ENCODE results near the gene ZDHHC4. TPM values are rescaled to one million over a fixed set of nuclear protein-coding genes. Genes with fewer than 3 reads are reported as not detected.

ZDHHC4 gene
- total RNA-seq, 1 experiment from 2014 or later: 28.9 TPM

DNA sequence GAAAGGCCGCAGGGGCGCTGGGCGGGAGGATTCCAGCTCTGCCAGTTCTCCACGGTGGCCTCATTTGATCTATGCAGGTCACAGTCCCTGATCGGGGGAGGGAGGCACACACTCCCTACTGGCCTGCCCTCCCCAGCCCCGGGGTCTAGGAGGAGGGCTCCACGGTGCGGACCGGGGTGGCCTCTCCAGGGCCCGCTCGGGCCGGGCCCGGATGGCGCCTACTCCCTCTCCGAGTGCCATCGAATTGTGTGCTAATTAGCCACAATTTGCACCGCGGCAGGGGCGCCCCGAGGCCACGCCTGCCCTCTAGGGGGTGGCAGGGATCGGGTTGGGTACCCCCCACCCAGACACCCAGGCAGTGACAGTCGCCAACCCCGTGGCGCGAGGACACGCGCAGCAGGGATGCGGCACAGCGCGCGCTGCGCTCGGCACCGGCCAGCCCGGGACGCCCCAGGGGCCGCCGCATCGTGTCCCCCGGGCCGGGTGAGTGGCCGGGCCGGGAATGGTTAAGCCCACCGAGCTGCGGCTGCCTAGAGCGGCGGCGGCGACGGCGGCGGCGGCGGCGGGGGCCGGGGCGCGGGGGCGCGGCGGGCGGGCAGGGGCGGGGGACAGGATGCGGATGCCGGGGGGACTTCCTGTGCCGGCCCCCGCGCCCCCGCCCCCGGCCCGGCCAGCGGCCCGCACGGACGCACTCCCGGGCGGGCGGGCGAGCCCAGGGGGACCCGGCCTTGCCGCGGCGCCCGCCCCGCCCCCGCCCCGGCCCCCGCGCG is 37.9 kb downstream of the ZDHHC4 start, which contains the start of gene ZNF853:
Gene ZNF853, plus strand, starts transcription at position 658 of the 770 bp plus-strand sequence. CDS start 565 bp downstream, outside the sequence.
- no peaks in the 10 kb centered on the region for H3K9me2 ChIP-seq (replicated peaks; ENCODE audit: low read length)
- CTCF ChIA-PET: no interaction called here
- no peaks in the 10 kb centered on the region for H3K9me3 ChIP-seq (ENCODE audit: low read length)
- H3K4me1 ChIP-seq (ENCODE audit: insufficient read depth, low read length): no peaks in the 10 kb centered on the region
- TF ChIP-seq EZH2phosphoT487 (IDR thresholded peaks at IDR 0.05; ENCODE audit: borderline replicate concordance, low read length) (no peak), EZH2 (IDR thresholded peaks at IDR 0.05; ENCODE audit: low read length, unreplicated experiment) (no peak)
- TF ChIP-seq, protein P1, sequence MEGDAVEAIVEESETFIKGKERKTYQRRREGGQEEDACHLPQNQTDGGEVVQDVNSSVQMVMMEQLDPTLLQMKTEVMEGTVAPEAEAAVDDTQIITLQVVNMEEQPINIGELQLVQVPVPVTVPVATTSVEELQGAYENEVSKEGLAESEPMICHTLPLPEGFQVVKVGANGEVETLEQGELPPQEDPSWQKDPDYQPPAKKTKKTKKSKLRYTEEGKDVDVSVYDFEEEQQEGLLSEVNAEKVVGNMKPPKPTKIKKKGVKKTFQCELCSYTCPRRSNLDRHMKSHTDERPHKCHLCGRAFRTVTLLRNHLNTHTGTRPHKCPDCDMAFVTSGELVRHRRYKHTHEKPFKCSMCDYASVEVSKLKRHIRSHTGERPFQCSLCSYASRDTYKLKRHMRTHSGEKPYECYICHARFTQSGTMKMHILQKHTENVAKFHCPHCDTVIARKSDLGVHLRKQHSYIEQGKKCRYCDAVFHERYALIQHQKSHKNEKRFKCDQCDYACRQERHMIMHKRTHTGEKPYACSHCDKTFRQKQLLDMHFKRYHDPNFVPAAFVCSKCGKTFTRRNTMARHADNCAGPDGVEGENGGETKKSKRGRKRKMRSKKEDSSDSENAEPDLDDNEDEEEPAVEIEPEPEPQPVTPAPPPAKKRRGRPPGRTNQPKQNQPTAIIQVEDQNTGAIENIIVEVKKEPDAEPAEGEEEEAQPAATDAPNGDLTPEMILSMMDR (conservative IDR thresholded peaks at IDR 0.05; ENCODE audit: low read depth, low read length): no peak
- H3K4me2 ChIP-seq (ENCODE audit: low read length): peak within 1 kb of the TSS; percentile 82
- H3K27ac ChIP-seq (ENCODE audit: low read length): no peak within 1 kb of the TSS
- intact Hi-C loops (cut with micrococcal nuclease): no loop called here
- H4K20me1 ChIP-seq (ENCODE audit: low read length): no peaks in the 10 kb centered on the region
- DNase-seq (no peak), ATAC-seq (no peak)
- peak within 1 kb of the TSS; percentile 65 for H3K4me3 ChIP-seq (ENCODE audit: low read length)
- POLR2A ChIA-PET (ENCODE audit: unreplicated experiment): no interaction called here
- H3K27me3 ChIP-seq (ENCODE audit: low read length): no peaks in the 10 kb centered on the region
- no peaks in the 10 kb centered on the region for H3K79me2 ChIP-seq (ENCODE audit: low read length)
- BruUV-seq (replicated peaks): no TSS peak
- peak within 1 kb of the TSS; percentile 84 for H2AFZ ChIP-seq (ENCODE audit: low read length)
- H3K36me3 ChIP-seq (ENCODE audit: low read depth, low read length): no peaks in the 10 kb centered on the region
- no peak within 1 kb of the TSS for H3K9ac ChIP-seq (ENCODE audit: low read length)
- no peaks in the 10 kb centered on the region for H3F3A ChIP-seq (ENCODE audit: low read length, unreplicated experiment)

DNA sequence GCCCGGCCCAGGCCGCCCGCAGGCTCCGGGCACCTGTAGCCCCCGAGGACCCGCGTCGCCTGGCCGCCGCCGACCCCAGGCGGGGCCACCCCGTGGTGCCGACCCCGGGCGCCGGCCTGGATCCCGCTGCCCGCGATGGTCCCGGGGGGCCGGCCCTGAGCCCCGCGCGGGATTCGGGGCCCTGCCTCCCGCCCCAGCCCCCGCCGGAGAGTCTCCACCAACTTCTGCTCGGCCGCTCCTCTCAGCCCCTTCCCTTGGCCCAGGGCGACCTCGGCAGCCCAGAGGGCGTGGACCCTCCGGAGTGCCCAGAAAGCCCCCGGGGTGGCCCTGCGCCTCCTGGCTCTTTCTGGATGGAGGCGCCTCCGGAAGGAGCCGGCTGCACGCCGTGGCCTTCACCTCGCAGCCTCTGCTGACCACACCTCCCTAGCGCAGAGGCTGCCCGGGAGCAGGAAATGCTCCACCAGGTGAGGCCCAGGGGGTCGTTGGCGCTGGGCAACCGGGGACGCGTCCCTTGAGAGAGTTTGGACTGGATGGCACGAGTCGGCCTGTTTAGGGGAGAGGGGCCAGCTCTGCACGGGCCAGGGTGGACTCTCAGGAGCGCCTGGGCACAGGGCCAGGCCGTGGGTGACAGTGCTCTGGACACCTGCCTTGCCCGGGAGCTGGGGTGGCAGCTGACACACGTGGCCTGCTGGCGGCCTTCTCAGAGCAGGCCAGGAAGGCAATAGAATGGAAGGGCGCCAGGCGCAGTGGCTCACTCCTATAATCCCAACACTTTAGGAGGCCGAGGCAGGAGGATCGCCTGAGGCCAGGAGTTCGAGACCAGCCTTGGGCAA is 38.7 kb downstream of the ZDHHC4 start:
- H3F3A ChIP-seq (ENCODE audit: low read length, unreplicated experiment): no peaks in the 10 kb centered on the region
- H3K9me2 ChIP-seq (replicated peaks; ENCODE audit: low read length): no peaks in the 10 kb centered on the region
- no peaks in the 10 kb centered on the region for H3K36me3 ChIP-seq (ENCODE audit: low read depth, low read length)
- H3K4me1 ChIP-seq (ENCODE audit: insufficient read depth, low read length): no peaks in the 10 kb centered on the region
- ATAC-seq: peak; percentile 65
- TF ChIP-seq, protein P1 (conservative IDR thresholded peaks at IDR 0.05; ENCODE audit: low read depth, low read length): no peak
- no peak for TF ChIP-seq EZH2 (IDR thresholded peaks at IDR 0.05; ENCODE audit: low read length, unreplicated experiment)
- no peak for TF ChIP-seq EZH2phosphoT487 (IDR thresholded peaks at IDR 0.05; ENCODE audit: borderline replicate concordance, low read length)
- no peaks in the 10 kb centered on the region for H4K20me1 ChIP-seq (ENCODE audit: low read length)
- peak overlapping the region; percentile 84 for H2AFZ ChIP-seq (ENCODE audit: low read length)
- intact Hi-C loops (cut with micrococcal nuclease): no loop called here
- CTCF ChIA-PET: no interaction called here
- no peaks in the 10 kb centered on the region for H3K79me2 ChIP-seq (ENCODE audit: low read length)
- H3K27me3 ChIP-seq (ENCODE audit: low read length): no peaks in the 10 kb centered on the region
- H3K9me3 ChIP-seq (ENCODE audit: low read length): no peaks in the 10 kb centered on the region
- peak; percentile 15 for DNase-seq
- no TSS peak for BruUV-seq (replicated peaks)
- H3K27ac ChIP-seq (ENCODE audit: low read length): no peak overlapping the region
- peak overlapping the region; percentile 65 for H3K4me3 ChIP-seq (ENCODE audit: low read length)
- POLR2A ChIA-PET (ENCODE audit: unreplicated experiment): no interaction called here
- H3K4me2 ChIP-seq (ENCODE audit: low read length): peak overlapping the region; percentile 82
- H3K9ac ChIP-seq (ENCODE audit: low read length): no peak overlapping the region
